ENCODE data around the gene PDPR.
"Not testable (repeated sequence)": the region's sequence is repeated elsewhere in the genome, so short reads cannot be mapped to it uniquely, and the experiment has no call there.

DNA sequence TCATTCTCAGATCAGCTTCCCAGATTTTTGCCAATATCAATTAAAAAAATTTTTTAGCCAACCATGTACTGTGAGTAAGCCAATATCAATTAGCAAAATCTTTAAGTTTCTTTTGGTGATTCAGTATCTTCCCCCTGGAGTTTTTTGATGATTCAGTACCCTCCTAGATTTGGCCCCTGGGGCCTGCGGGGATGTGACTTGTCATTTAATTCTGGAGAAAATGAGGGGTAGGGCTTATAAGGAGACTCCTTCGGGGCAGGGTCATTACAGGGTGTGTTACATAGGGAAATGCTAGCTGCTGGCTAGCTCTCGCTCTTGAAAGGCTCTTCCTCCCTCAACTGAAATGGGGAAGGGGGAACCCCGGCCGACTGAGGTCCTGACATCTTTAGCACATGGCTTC, 76.4 kb downstream of the PDPR start:
- TF ChIP-seq, protein P1, sequence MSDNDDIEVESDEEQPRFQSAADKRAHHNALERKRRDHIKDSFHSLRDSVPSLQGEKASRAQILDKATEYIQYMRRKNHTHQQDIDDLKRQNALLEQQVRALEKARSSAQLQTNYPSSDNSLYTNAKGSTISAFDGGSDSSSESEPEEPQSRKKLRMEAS (IDR thresholded peaks at IDR 0.05; ENCODE audit: insufficient read depth, insufficient read length) = not testable (repeated sequence)
- not testable (repeated sequence) for TF ChIP-seq JUN (IDR thresholded peaks at IDR 0.05; ENCODE audit: borderline replicate concordance, insufficient read depth, insufficient read length, low read depth); POLR2AphosphoS5 (IDR thresholded peaks at IDR 0.05; ENCODE audit: insufficient read depth, low read depth, low read length); EZH2 (IDR thresholded peaks at IDR 0.05; ENCODE audit: borderline replicate concordance, low read depth, low read length, severe bottlenecking); POLR2A (IDR thresholded peaks at IDR 0.05; ENCODE audit: low read depth, low read length); FOS (IDR thresholded peaks at IDR 0.05; ENCODE audit: borderline replicate concordance, insufficient read depth, low read length); MYC (IDR thresholded peaks at IDR 0.05; ENCODE audit: low read depth, low read length)
- TF ChIP-seq, protein P2, sequence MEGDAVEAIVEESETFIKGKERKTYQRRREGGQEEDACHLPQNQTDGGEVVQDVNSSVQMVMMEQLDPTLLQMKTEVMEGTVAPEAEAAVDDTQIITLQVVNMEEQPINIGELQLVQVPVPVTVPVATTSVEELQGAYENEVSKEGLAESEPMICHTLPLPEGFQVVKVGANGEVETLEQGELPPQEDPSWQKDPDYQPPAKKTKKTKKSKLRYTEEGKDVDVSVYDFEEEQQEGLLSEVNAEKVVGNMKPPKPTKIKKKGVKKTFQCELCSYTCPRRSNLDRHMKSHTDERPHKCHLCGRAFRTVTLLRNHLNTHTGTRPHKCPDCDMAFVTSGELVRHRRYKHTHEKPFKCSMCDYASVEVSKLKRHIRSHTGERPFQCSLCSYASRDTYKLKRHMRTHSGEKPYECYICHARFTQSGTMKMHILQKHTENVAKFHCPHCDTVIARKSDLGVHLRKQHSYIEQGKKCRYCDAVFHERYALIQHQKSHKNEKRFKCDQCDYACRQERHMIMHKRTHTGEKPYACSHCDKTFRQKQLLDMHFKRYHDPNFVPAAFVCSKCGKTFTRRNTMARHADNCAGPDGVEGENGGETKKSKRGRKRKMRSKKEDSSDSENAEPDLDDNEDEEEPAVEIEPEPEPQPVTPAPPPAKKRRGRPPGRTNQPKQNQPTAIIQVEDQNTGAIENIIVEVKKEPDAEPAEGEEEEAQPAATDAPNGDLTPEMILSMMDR (IDR thresholded peaks at IDR 0.05; ENCODE audit: extremely low read depth in 1 of 2, insufficient read depth in 1 of 2, low read depth in 1 of 2, low read length in 2 of 2) = not testable (repeated sequence)
